Smooth muscle cell (in vitro differentiated cells): ENCODE results near the gene SRRM4. TPM values are rescaled to one million over a fixed set of nuclear protein-coding genes. Genes with fewer than 3 reads are reported as not detected.
A peak's percentile ranks its signal among the peaks of the same experiment; 100 is the strongest.

Experiments used
- DNase-seq: peaks from one replicate; lab custom pipeline; 2025; ENCODE audit not compliant: unreplicated experiment; lab: John Stamatoyannopoulos, UW
- H2AFZ ChIP-seq: fragments of 200-600 bp; sonication (generic); 2 replicates; pipeline ENCODE4 v1.6.0; 2016; ENCODE audit warnings: antibody characterized with exemption, low read depth, mild to moderate bottlenecking
- H3F3A ChIP-seq: fragments of 200-600 bp; sonication (generic); 2 replicates; pipeline ENCODE4 v1.6.0; 2017; ENCODE audit warnings: antibody characterized with exemption, low read depth
- H3K27ac ChIP-seq: fragments of 200-600 bp; sonication (generic); 2 replicates; pipeline ENCODE4 v1.5.1; 2016; ENCODE audit warnings: low read depth, mild to moderate bottlenecking
- H3K27me3 ChIP-seq: fragments of 200-600 bp; sonication (generic); 2 replicates; pipeline ENCODE4 v1.6.1; 2016; ENCODE audit warnings: low read depth, mild to moderate bottlenecking
- H3K36me3 ChIP-seq: fragments of 200-600 bp; sonication (generic); 2 replicates; pipeline ENCODE4 v1.5.1; 2016; ENCODE audit warnings: low read depth
- H3K4me1 ChIP-seq: fragments of 200-600 bp; sonication (generic); 2 replicates; pipeline ENCODE4 v1.5.1; 2016; ENCODE audit warnings: low read depth
- H3K4me2 ChIP-seq: fragments of 200-600 bp; sonication (generic); 2 replicates; pipeline ENCODE4 v1.6.0; 2016; ENCODE audit warnings: mild to moderate bottlenecking
- H3K4me3 ChIP-seq: fragments of 200-600 bp; sonication (generic); 2 replicates; pipeline ENCODE4 v1.5.1; 2016; ENCODE audit warnings: mild to moderate bottlenecking
- H3K79me2 ChIP-seq: fragments of 200-600 bp; sonication (generic); 2 replicates; pipeline ENCODE4 v1.6.0; 2016; ENCODE audit warnings: low read depth, mild to moderate bottlenecking
- H3K9ac ChIP-seq: fragments of 200-600 bp; sonication (generic); 2 replicates; pipeline ENCODE4 v1.6.0; 2016; ENCODE audit warnings: low read depth
- H3K9me3 ChIP-seq: fragments of 200-600 bp; sonication (generic); replicated peaks from 2 replicates; pipeline ENCODE4 v1.5.1; 2016; ENCODE audit warnings: low read depth
- H4K20me1 ChIP-seq: fragments of 200-600 bp; sonication (generic); 2 replicates; pipeline ENCODE4 v1.6.0; 2016; ENCODE audit warnings: low read depth
- CTCF ChIP-seq: fragments of 200-600 bp; sonication (generic); IDR thresholded peaks from 2 replicates; pipeline ENCODE4 v1.5.1; 2017; ENCODE audit warnings: borderline replicate concordance, mild to moderate bottlenecking, antibody characterized with exemption; ENCODE audit not compliant: insufficient read depth, poor library complexity, severe bottlenecking
- WGBS: methylation state at CpG from one replicate; pipeline ENCODE4 v1.1.7; 2016; ENCODE audit warnings: low lambda C conversion rate; 5-methylcytosine and 5-hydroxymethylcytosine counted together
- polyA plus RNA-seq: library from polyadenylated mRNA; unstranded; fragments of >200 nt; fragmentation: Nextera tagmentation; extraction: Ambion mirVana; gene quantifications from 2 replicates; pipeline ENCODE4 v1.2.1, GENCODE V29; 2016
- total RNA-seq: library from RNA; depleted of rRNA; stranded (reverse); fragments of >200 nt; gene quantifications from 2 replicates; pipeline ENCODE4 v1.2.3, GENCODE V29; 2014

The SRRM4 gene
- total RNA-seq (0.04 and 0.09 TPM in 2 replicates), polyA plus RNA-seq (0.35 TPM in 1 of 2 replicates, not detected in the other)

GRCh38 chr12:118981285-118982211 lies at the start of gene SRRM4:
TSS of gene SRRM4 (plus strand) at chr12:118981541. CDS start at chr12:118981883, 342 bp downstream.
- peaks cover 82% of the 10 kb centered on the region for H3K27me3 ChIP-seq

GRCh38 chr12:118946256-118946655 lies 35.1 kb upstream of the SRRM4 start:
- H3K36me3 ChIP-seq, result no peaks in the 10 kb centered on the region
- no peaks in the 10 kb centered on the region for H3K79me2 ChIP-seq
- no peaks in the 10 kb centered on the region for H4K20me1 ChIP-seq
- no peak overlapping the region for H3K9ac ChIP-seq
- 66% methylated on average over 10 of the region's 10 CpGs for WGBS
- no peak overlapping the region for H2AFZ ChIP-seq
- no peak for TF ChIP-seq CTCF
- H3K4me2 ChIP-seq, result no peak overlapping the region
- H3F3A ChIP-seq, result no peaks in the 10 kb centered on the region
- H3K4me1 ChIP-seq, result no peaks in the 10 kb centered on the region
- no peaks in the 10 kb centered on the region for H3K27me3 ChIP-seq
- no peaks in the 10 kb centered on the region for H3K9me3 ChIP-seq
- H3K4me3 ChIP-seq, result no peak overlapping the region
- no peak for DNase-seq
- H3K27ac ChIP-seq, result no peak overlapping the region

More at GRCh38 chr12:118981285-118982211, at the start of gene SRRM4:
- Histone ChIP-seq H3K79me2 (no peaks in the 10 kb centered on the region), H3K9ac (no peak within 1 kb of the TSS), H3K4me1 (no peaks in the 10 kb centered on the region), H3K36me3 (no peaks in the 10 kb centered on the region), H2AFZ (no peak within 1 kb of the TSS), H3K27ac (no peak within 1 kb of the TSS), H3K9me3 (no peaks in the 10 kb centered on the region), H3F3A (no peaks in the 10 kb centered on the region), H3K4me2 (peak within 1 kb of the TSS; percentile 9), H4K20me1 (no peaks in the 10 kb centered on the region), H3K4me3 (no peak within 1 kb of the TSS)
- TF ChIP-seq CTCF, result no peak
- DNase-seq, result peak; percentile 2
- WGBS, result 3% methylated on average over 38 of the region's 64 CpGs

GRCh38 chr12:118958520-118958919 lies 22.8 kb upstream of the SRRM4 start:
- Histone ChIP-seq H3K9me3 (no peaks in the 10 kb centered on the region), H3K4me3 (no peak overlapping the region), H2AFZ (no peak overlapping the region), H3K36me3 (no peaks in the 10 kb centered on the region), H3K9ac (no peak overlapping the region), H3K27ac (no peak overlapping the region), H4K20me1 (no peaks in the 10 kb centered on the region), H3K27me3 (no peaks in the 10 kb centered on the region), H3K79me2 (no peaks in the 10 kb centered on the region), H3F3A (no peaks in the 10 kb centered on the region), H3K4me2 (no peak overlapping the region), H3K4me1 (no peaks in the 10 kb centered on the region)
- no peak for TF ChIP-seq CTCF
- no peak for DNase-seq
- WGBS, result 40% methylated on average over 5 of the region's 5 CpGs
